ENCODE data around the gene KIAA1210. TPM values are rescaled to one million over a fixed set of nuclear protein-coding genes. Genes with fewer than 3 reads are reported as not detected.

Gene KIAA1210
- total RNA-seq, 1 experiment from 2014 or later = 0.09 TPM

DNA sequence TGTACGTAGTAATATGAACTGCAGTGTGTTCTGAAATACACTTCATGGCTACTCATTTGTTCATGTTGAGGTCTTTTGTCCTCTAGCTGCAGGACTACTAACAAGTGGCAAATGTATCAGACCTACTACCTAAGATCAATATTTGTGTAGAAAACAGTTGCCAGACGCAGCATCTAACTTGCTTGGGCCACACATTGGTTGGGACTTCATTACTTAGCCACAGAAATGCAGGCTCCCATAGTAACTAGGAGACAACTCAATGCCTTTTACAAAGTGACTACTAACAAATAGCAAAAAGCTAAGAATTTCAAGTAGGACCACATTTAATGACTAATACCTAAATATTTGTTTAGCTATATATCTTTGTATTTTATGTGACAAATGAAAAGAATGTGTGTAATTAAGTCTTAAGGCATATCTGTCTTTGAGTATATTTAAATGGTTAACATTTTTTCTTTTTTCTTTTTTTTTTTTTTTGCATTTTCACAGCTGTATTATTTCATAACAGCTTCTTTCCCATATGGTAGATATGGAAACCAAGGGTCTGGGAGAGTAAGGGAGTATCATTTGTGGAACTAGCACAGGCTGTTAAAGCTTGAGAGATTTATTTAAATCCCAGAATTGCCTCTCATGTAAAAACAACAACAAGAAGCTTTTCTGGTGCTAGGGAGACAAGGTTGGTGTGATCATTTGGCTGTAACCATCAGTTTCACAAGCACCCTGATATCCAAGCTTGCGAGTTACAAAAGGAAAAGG, 52.2 kb downstream of the KIAA1210 start:
- TF ChIP-seq, protein P1, sequence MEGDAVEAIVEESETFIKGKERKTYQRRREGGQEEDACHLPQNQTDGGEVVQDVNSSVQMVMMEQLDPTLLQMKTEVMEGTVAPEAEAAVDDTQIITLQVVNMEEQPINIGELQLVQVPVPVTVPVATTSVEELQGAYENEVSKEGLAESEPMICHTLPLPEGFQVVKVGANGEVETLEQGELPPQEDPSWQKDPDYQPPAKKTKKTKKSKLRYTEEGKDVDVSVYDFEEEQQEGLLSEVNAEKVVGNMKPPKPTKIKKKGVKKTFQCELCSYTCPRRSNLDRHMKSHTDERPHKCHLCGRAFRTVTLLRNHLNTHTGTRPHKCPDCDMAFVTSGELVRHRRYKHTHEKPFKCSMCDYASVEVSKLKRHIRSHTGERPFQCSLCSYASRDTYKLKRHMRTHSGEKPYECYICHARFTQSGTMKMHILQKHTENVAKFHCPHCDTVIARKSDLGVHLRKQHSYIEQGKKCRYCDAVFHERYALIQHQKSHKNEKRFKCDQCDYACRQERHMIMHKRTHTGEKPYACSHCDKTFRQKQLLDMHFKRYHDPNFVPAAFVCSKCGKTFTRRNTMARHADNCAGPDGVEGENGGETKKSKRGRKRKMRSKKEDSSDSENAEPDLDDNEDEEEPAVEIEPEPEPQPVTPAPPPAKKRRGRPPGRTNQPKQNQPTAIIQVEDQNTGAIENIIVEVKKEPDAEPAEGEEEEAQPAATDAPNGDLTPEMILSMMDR (IDR thresholded peaks at IDR 0.05; ENCODE audit: unreplicated experiment) = no peak
- peaks cover 54% of the 10 kb centered on the region for H3K27me3 Mint-ChIP-seq (ENCODE audit: unreplicated experiment)
- no peaks in the 10 kb centered on the region for H3K36me3 Mint-ChIP-seq (ENCODE audit: insufficient read depth, unreplicated experiment)
- no peak overlapping the region for H3K27ac Mint-ChIP-seq (ENCODE audit: unreplicated experiment)
- no peaks in the 10 kb centered on the region for H3K9me3 Mint-ChIP-seq (ENCODE audit: low read depth, unreplicated experiment)
- H3K4me3 Mint-ChIP-seq (ENCODE audit: low read depth, unreplicated experiment) = no peak overlapping the region
- no TSS peak for BruUV-seq (replicated peaks)
- DNase-seq = no peak
- CTCF ChIA-PET = interaction anchor here (0.6 to 0.7 kb wide), 3 partner anchors 10 to 452 kb away, joined by 3 to 4 read pairs (median 4); no protein-coding TSS in a partner anchor
- no peaks in the 10 kb centered on the region for H3K4me1 Mint-ChIP-seq (ENCODE audit: low read depth, unreplicated experiment)
- intact Hi-C loops (cut with micrococcal nuclease; ENCODE audit: unreplicated experiment) = no loop called here

DNA sequence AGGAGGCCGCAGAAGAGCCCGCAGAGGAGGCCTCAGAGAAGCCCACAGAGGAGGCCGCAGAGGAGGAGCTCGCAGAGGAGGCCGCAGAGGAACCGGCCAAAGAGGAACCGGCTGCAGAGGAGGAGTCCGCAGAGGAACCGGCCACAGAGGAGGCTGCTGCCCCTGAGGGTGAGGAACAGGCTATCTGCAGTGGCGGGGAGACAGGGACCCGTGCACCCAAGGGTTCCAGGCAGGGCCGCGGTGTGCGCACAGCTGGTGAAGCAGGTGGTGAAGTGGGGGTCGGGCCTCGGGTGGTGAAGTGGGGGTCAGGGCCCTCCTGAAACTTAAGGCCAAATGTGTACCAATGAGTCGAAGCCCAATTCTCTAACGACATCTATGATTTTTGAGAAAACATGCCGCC, 53.7 kb downstream of the KIAA1210 start:
- CTCF ChIA-PET = no interaction called here
- H3K27ac Mint-ChIP-seq (ENCODE audit: unreplicated experiment) = no peak overlapping the region

DNA sequence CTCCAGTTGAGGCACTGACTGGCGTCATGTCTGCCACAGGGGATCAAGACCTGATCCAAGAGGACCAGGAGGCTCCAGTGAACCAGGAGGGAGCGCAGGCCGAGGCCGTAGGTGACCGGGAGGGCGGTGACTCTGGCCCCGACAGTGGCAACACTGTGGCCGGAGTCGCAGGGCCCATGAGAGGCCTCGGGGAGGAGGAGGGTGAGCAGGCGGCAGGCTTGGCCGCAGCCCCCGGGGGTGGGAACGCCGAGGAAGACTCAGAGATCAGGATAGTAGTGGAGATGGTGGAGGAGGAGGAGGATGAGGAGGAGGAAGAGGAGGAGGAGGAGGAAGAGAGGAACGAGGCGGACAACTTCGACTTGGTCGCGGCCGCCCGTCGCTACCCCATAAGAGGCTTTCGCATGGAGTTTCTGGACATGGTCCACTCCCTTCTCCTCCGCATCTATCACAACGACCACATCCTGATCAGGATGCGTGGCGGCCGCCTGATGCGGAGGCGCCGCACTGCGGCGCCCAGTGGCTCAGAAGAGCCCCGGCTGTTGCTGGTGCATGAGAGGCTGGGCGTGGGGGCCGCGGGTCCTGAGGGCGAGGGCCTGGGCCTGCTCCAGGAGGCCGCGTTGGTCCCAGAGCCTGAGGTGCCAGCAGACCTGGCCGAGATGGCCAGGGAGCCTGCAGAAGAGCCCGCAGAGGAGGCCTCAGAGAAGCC, 54.3 kb downstream of the KIAA1210 start:
- BruUV-seq (replicated peaks) = no TSS peak
- intact Hi-C loops (cut with micrococcal nuclease; ENCODE audit: unreplicated experiment) = no loop called here
- DNase-seq = no peak
- TF ChIP-seq, protein P1 (IDR thresholded peaks at IDR 0.05; ENCODE audit: unreplicated experiment) = no peak
- Mint-ChIP-seq H3K4me3 (ENCODE audit: low read depth, unreplicated experiment) (no peak overlapping the region), H3K27ac (ENCODE audit: unreplicated experiment) (no peak overlapping the region), H3K9me3 (ENCODE audit: low read depth, unreplicated experiment) (no peaks in the 10 kb centered on the region), H3K27me3 (ENCODE audit: unreplicated experiment) (peaks cover 33% of the 10 kb centered on the region), H3K4me1 (ENCODE audit: low read depth, unreplicated experiment) (no peaks in the 10 kb centered on the region), H3K36me3 (ENCODE audit: insufficient read depth, unreplicated experiment) (no peaks in the 10 kb centered on the region)
- CTCF ChIA-PET = no interaction called here

More for the DNA sequence above, 53.7 kb downstream of the KIAA1210 start:
- Mint-ChIP-seq H3K4me1 (ENCODE audit: low read depth, unreplicated experiment) (no peaks in the 10 kb centered on the region), H3K36me3 (ENCODE audit: insufficient read depth, unreplicated experiment) (no peaks in the 10 kb centered on the region), H3K27me3 (ENCODE audit: unreplicated experiment) (peaks cover 39% of the 10 kb centered on the region), H3K4me3 (ENCODE audit: low read depth, unreplicated experiment) (no peak overlapping the region), H3K9me3 (ENCODE audit: low read depth, unreplicated experiment) (no peaks in the 10 kb centered on the region)
- intact Hi-C loops (cut with micrococcal nuclease; ENCODE audit: unreplicated experiment) = no loop called here
- no TSS peak for BruUV-seq (replicated peaks)
- TF ChIP-seq, protein P1 (IDR thresholded peaks at IDR 0.05; ENCODE audit: unreplicated experiment) = no peak
- DNase-seq = no peak

DNA sequence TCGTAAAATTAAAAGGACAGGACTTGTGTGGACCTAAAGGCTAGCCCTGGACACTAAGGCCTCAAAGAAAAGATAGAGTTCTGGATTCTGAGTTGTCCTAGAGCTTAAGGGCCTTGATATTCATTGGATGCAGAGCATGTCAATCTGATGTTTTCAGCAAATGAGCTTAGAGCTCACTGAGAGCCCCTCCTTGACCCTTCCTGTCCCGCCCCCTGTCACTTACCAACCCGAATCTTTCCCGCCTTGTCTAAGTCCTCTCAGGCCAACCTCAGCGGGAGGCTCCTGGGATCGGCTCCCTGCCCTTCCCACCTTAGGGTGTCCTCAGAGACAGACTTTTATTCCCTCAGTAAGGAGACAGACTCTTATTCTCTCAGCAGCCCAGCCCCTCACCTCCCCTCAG, 54.9 kb downstream of the KIAA1210 start, which contains the start of gene CT47C1:
TSS of gene CT47C1 (plus strand) at position 250 of the 400 bp plus-strand sequence. CDS start 233 bp downstream, outside the sequence.
- no peak for DNase-seq
- Mint-ChIP-seq H3K27me3 (ENCODE audit: unreplicated experiment) (peaks cover 27% of the 10 kb centered on the region), H3K9me3 (ENCODE audit: low read depth, unreplicated experiment) (no peaks in the 10 kb centered on the region), H3K4me3 (ENCODE audit: low read depth, unreplicated experiment) (no peak within 1 kb of the TSS), H3K4me1 (ENCODE audit: low read depth, unreplicated experiment) (no peaks in the 10 kb centered on the region), H3K27ac (ENCODE audit: unreplicated experiment) (no peak within 1 kb of the TSS), H3K36me3 (ENCODE audit: insufficient read depth, unreplicated experiment) (no peaks in the 10 kb centered on the region)
- intact Hi-C loops (cut with micrococcal nuclease; ENCODE audit: unreplicated experiment) = no loop called here
- BruUV-seq (replicated peaks) = no TSS peak
- CTCF ChIA-PET = no interaction called here
- TF ChIP-seq, protein P1 (IDR thresholded peaks at IDR 0.05; ENCODE audit: unreplicated experiment) = no peak

Data from Calu3 (cell line).